CD14-positive monocyte (primary cell): ENCODE results near the gene EPHA1. TPM values are rescaled to one million over a fixed set of nuclear protein-coding genes. Genes with fewer than 3 reads are reported as not detected.

Experiments used
- DNase-seq, 3 donors: peaks; one replicate each; pipeline ENCODE4 v3.0.0-alpha.2; 2011 to 2022
- H2AFZ ChIP-seq: 2 replicates; pipeline ENCODE4 v1.6.0; 2012; ENCODE audit warnings: mild to moderate bottlenecking, low read depth, low read length, inconsistent platforms; ENCODE audit not compliant: insufficient read depth, poor library complexity, severe bottlenecking
- H3K27ac ChIP-seq, 2 donors: 1 replicate in 1 of 2; 2 replicates in 1 of 2; pipeline ENCODE4 v1.5.1; 2012 to 2013; ENCODE audit warnings: low read length in 2 of 2, control low read depth in 1 of 2, inconsistent platforms in 1 of 2, low read depth in 1 of 2, mild to moderate bottlenecking in 1 of 2
- H3K27me3 ChIP-seq, 2 donors: one replicate each; pipeline versions ENCODE4 v1.6.0 to v1.6.1; 2011 to 2013; ENCODE audit warnings: low read length in 2 of 2; ENCODE audit not compliant: control insufficient read depth in 2 of 2, insufficient read depth in 2 of 2
- H3K36me3 ChIP-seq, 2 donors: replicated peaks in 1 of 2; 1 replicate in 1 of 2; 2 replicates in 1 of 2; pipeline versions ENCODE4 v1.5.1 to v1.6.1; 2012 to 2013; ENCODE audit warnings: low read length in 2 of 2, control low read depth in 1 of 2, inconsistent platforms in 1 of 2, mild to moderate bottlenecking in 1 of 2; ENCODE audit not compliant: insufficient read depth in 2 of 2, control insufficient read depth in 1 of 2
- H3K4me1 ChIP-seq, 2 donors: 1 replicate in 1 of 2; 2 replicates in 1 of 2; pipeline versions ENCODE4 v1.5.1 to v1.6.1; 2012 to 2013; ENCODE audit warnings: low read length in 2 of 2, control low read depth in 1 of 2, inconsistent platforms in 1 of 2, mild to moderate bottlenecking in 1 of 2, moderate library complexity in 1 of 2; ENCODE audit not compliant: insufficient read depth in 2 of 2, control insufficient read depth in 1 of 2
- H3K4me2 ChIP-seq: replicated peaks from 2 replicates; pipeline ENCODE3; 2012; ENCODE audit warnings: low read length, moderate library complexity, mild to moderate bottlenecking; ENCODE audit not compliant: poor library complexity, severe bottlenecking; ENCODE audit errors: extremely low read depth
- H3K4me3 ChIP-seq, 3 experiments: fragments of 200-600 bp in 1 of 3; sonication (generic) in 1 of 3; replicated peaks in 1 of 3; 1 replicate in 2 of 3; 2 replicates in 1 of 3; pipeline ENCODE4 v1.5.1; 2011 to 2013; ENCODE audit warnings: low read length in 3 of 3, mild to moderate bottlenecking in 3 of 3, control low read depth in 2 of 3, low read depth in 2 of 3, inconsistent platforms in 1 of 3, moderate library complexity in 1 of 3
- H3K79me2 ChIP-seq: 2 replicates; pipeline ENCODE4 v1.6.0; 2012; ENCODE audit warnings: mild to moderate bottlenecking, control low read depth, inconsistent platforms, low read length, moderate library complexity; ENCODE audit not compliant: insufficient read depth
- H3K9ac ChIP-seq: 2 replicates; pipeline ENCODE4 v1.6.0; 2017; ENCODE audit warnings: low read length, mild to moderate bottlenecking; ENCODE audit not compliant: insufficient read depth, poor library complexity, severe bottlenecking
- H3K9me3 ChIP-seq, 2 donors: replicated peaks in 1 of 2; 1 replicate in 1 of 2; 2 replicates in 1 of 2; pipeline versions ENCODE4 v1.5.1 to v1.6.1; 2012 to 2013; ENCODE audit warnings: low read length in 2 of 2, control low read depth in 1 of 2; ENCODE audit not compliant: control insufficient read depth in 1 of 2, insufficient read depth in 1 of 2
- H4K20me1 ChIP-seq: 2 replicates; pipeline ENCODE4 v1.6.0; 2012; ENCODE audit warnings: mild to moderate bottlenecking, low read length, control low read depth, moderate library complexity; ENCODE audit not compliant: insufficient read depth
- H3K27ac Mint-ChIP-seq, 7 donors: one replicate each; pipeline ENCODE4 v1.8.0; 2020; ENCODE audit warnings: mild to moderate bottlenecking in 7 of 7, mixed read lengths in 7 of 7, moderate library complexity in 6 of 7, inconsistent platforms in 2 of 7
- H3K27me3 Mint-ChIP-seq, 3 donors: one replicate each; pipeline ENCODE4 v1.8.0; 2021 to 2022; ENCODE audit warnings: low read depth in 3 of 3, mild to moderate bottlenecking in 3 of 3, mixed read lengths in 3 of 3, moderate library complexity in 3 of 3, inconsistent platforms in 1 of 3
- H3K36me3 Mint-ChIP-seq, 2 donors: one replicate each; pipeline ENCODE4 v1.8.0; 2020; ENCODE audit warnings: mixed read lengths in 2 of 2, inconsistent platforms in 1 of 2, mild to moderate bottlenecking in 1 of 2
- H3K4me1 Mint-ChIP-seq: one replicate; pipeline ENCODE4 v1.8.0; 2020; ENCODE audit warnings: mild to moderate bottlenecking, mixed read lengths
- H3K4me3 Mint-ChIP-seq, 2 donors: one replicate each; pipeline ENCODE4 v1.8.0; 2020; ENCODE audit warnings: mild to moderate bottlenecking in 2 of 2, mixed read lengths in 2 of 2, moderate library complexity in 1 of 2
- H3K9me3 Mint-ChIP-seq, 7 donors: one replicate each; pipeline ENCODE4 v1.8.0; 2020 to 2022; ENCODE audit warnings: mixed read lengths in 7 of 7, mild to moderate bottlenecking in 6 of 7, moderate library complexity in 6 of 7, inconsistent platforms in 2 of 7
- WGBS: methylation state at CpG from one replicate; pipeline ENCODE4 v1.1.5; 2013; ENCODE audit warnings: missing lambda C conversion rate; ENCODE audit not compliant: insufficient coverage; 5-methylcytosine and 5-hydroxymethylcytosine counted together
- intact Hi-C, 2 donors: fragments of 100-400 bp; cut with micrococcal nuclease; formaldehyde crosslinking; loops; one replicate each; pipeline versions ENCODE4 v1.15.0 to v1.15.1; 2023
- polyA plus RNA-seq, 3 donors: library from polyadenylated mRNA; depleted of rRNA in 1 of 3; unstranded in 2 of 3; stranded (reverse) in 1 of 3; fragments of 300-500 nt in 2 of 3; fragments of >200 nt in 1 of 3; fragmentation: Illumina TruSeq in 2 of 3; gene quantifications; 1 replicate in 2 of 3; 2 replicates in 1 of 3; pipeline ENCODE4 v1.2.3, GENCODE V29; 2012 to 2021
- TF ChIP-seq, protein P1 (sequence below): fragments of 200-600 bp; IDR thresholded peaks from one replicate; pipeline ENCODE4 v1.8.0; 2022; ENCODE audit warnings: antibody characterized with exemption, mild to moderate bottlenecking

EPHA1 gene
- polyA plus RNA-seq, 3 donors: 0.50 to 0.95 TPM; not detected in 1

DNA sequence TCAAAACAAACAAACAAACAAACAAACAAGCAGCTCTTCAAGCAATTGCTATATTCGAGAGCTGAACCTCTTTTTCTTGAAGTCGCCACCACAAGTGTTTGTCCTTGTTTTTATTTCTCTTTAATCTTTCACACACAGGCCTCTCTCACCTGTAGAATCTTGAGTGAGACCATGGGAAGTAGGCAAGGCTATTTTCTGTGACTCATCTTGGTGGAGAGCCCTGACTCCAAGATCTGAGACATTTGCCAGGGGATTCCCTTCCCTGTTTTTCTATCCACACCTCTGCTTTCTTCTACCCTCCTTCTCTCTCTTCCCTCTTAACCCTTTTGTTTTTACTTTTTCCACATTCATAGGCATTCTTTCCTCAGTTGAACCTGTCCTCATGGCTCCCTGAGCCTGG lies 26.6 kb upstream of the EPHA1 start:
- H3K27ac Mint-ChIP-seq: peak overlapping the region in 1 of 7 donors; percentile 37
- no peaks in the 10 kb centered on the region for H3K9me3 ChIP-seq
- no peak overlapping the region for H3K9ac ChIP-seq
- peaks cover 8 to 16% of the 10 kb centered on the region in 2 donors for H3K4me1 ChIP-seq
- WGBS: no CpG with 5 or more reads among the region's 2 CpGs
- no peak overlapping the region for H2AFZ ChIP-seq
- intact Hi-C loops: no loop called here
- no peak overlapping the region for H3K4me2 ChIP-seq
- no peaks in the 10 kb centered on the region for H3K27me3 Mint-ChIP-seq
- TF ChIP-seq, protein P1, sequence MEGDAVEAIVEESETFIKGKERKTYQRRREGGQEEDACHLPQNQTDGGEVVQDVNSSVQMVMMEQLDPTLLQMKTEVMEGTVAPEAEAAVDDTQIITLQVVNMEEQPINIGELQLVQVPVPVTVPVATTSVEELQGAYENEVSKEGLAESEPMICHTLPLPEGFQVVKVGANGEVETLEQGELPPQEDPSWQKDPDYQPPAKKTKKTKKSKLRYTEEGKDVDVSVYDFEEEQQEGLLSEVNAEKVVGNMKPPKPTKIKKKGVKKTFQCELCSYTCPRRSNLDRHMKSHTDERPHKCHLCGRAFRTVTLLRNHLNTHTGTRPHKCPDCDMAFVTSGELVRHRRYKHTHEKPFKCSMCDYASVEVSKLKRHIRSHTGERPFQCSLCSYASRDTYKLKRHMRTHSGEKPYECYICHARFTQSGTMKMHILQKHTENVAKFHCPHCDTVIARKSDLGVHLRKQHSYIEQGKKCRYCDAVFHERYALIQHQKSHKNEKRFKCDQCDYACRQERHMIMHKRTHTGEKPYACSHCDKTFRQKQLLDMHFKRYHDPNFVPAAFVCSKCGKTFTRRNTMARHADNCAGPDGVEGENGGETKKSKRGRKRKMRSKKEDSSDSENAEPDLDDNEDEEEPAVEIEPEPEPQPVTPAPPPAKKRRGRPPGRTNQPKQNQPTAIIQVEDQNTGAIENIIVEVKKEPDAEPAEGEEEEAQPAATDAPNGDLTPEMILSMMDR: no peak
- no peaks in the 10 kb centered on the region for H3K9me3 Mint-ChIP-seq
- peaks cover 21% of the 10 kb centered on the region for H3K4me1 Mint-ChIP-seq
- H3K4me3 Mint-ChIP-seq: no peak overlapping the region
- no peaks in the 10 kb centered on the region for H3K27me3 ChIP-seq
- H4K20me1 ChIP-seq: no peaks in the 10 kb centered on the region
- DNase-seq: no peak
- no peak overlapping the region for H3K27ac ChIP-seq
- H3K36me3 Mint-ChIP-seq: peaks cover 14 to 34% of the 10 kb centered on the region in 2 donors
- H3K4me3 ChIP-seq: no peak overlapping the region
- H3K79me2 ChIP-seq: peaks cover 3% of the 10 kb centered on the region
- peaks cover 0 to 19% of the 10 kb centered on the region in 2 donors for H3K36me3 ChIP-seq

DNA sequence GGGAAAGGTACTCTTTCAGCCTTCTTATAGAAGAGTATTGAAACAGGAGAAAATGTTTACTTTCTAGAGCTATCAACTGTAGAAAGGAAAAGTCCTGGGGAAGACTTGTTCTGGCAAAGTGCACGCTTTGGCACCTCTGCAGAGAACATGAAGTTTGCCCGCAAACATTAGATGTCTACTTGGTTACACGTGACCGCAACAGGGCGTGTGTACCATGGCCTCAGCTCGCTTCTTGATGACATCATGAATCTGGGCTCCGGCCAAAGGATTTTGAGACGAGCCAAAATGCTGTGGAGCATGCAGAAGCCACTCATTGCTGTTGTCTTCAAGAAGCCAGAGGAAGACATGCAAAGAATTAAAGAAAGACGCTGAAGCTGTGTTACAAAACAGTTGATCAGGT lies 26.0 kb upstream of the EPHA1 start:
- Mint-ChIP-seq H3K27ac (no peak overlapping the region), H3K36me3 (peaks cover 14 to 34% of the 10 kb centered on the region in 2 donors), H3K4me1 (peaks cover 27% of the 10 kb centered on the region), H3K4me3 (no peak overlapping the region), H3K9me3 (peaks cover 0 to 1% (median 0%) of the 10 kb centered on the region in 7 donors), H3K27me3 (no peaks in the 10 kb centered on the region)
- 97% methylated on average over 8 of the region's 9 CpGs for WGBS
- TF ChIP-seq, protein P1: no peak
- intact Hi-C loops: no loop called here
- Histone ChIP-seq H3K9ac (no peak overlapping the region), H4K20me1 (no peaks in the 10 kb centered on the region), H3K27me3 (no peaks in the 10 kb centered on the region), H3K79me2 (peaks cover 3% of the 10 kb centered on the region), H3K36me3 (peaks cover 0 to 17% of the 10 kb centered on the region in 2 donors), H3K9me3 (no peaks in the 10 kb centered on the region), H3K27ac (no peak overlapping the region), H3K4me2 (no peak overlapping the region), H3K4me1 (peaks cover 13 to 22% of the 10 kb centered on the region in 2 donors), H3K4me3 (no peak overlapping the region), H2AFZ (no peak overlapping the region)
- no peak for DNase-seq
